ENCODE measurements around the gene RNU2-63P. TPM values are rescaled to one million over a fixed set of nuclear protein-coding genes. Genes with fewer than 3 reads are reported as not detected.

The RNU2-63P gene
- total RNA-seq, 2 experiments from 2014 or later, result 17.9 to 246 TPM

DNA sequence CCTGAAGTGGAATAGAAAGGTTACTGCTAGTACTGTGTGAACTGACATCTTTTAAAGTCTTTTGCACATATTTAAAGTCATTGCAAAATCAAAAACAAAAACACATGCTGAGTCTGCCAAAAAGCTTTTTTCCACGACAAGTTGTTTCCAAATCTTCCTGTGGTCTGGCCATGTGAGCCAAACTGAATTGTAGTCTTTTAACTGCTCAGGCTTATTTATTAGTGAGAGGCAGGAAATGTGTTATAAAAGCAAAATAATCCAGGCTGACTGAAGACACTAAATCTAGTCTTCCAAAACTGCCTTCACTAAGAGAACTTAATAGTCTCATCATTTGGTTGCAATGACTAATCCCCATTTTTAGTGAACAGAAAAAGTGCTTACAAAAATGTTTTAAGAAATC, 36.9 kb upstream of the RNU2-63P start:
- peaks cover 30% of the 10 kb centered on the region for H3K36me3 ChIP-seq (ENCODE audit: insufficient read depth, low read length)
- intact Hi-C loops (cut with micrococcal nuclease; ENCODE audit: unreplicated experiment), result loop anchor here (5.0 kb wide), 1 partner anchor 36 kb away; the partner anchor contains the start of gene RNU2-63P
- no peak overlapping the region for H2AFZ ChIP-seq (ENCODE audit: low read length)
- ChIA-PET POLR2A (no interaction called here), CTCF (ENCODE audit: unreplicated experiment) (no interaction called here)
- DNase-seq (ENCODE audit: low spot score), result no peak
- H3K9me2 ChIP-seq (ENCODE audit: insufficient read depth, low read length), result no peaks in the 10 kb centered on the region
- H3K4me3 ChIP-seq (ENCODE audit: low read depth, low read length, poor library complexity, severe bottlenecking), result no peak overlapping the region
- H3K4me1 ChIP-seq (ENCODE audit: insufficient read depth, low read length, poor library complexity, severe bottlenecking), result peaks cover 27% of the 10 kb centered on the region
- peaks cover 29% of the 10 kb centered on the region for H3K79me2 ChIP-seq (ENCODE audit: insufficient read depth, low read depth, low read length)
- no peaks in the 10 kb centered on the region for H3K9me3 ChIP-seq (ENCODE audit: low read length)
- H3K4me2 ChIP-seq (ENCODE audit: low read length), result peak overlapping the region; percentile 94
- TF ChIP-seq, protein P1, sequence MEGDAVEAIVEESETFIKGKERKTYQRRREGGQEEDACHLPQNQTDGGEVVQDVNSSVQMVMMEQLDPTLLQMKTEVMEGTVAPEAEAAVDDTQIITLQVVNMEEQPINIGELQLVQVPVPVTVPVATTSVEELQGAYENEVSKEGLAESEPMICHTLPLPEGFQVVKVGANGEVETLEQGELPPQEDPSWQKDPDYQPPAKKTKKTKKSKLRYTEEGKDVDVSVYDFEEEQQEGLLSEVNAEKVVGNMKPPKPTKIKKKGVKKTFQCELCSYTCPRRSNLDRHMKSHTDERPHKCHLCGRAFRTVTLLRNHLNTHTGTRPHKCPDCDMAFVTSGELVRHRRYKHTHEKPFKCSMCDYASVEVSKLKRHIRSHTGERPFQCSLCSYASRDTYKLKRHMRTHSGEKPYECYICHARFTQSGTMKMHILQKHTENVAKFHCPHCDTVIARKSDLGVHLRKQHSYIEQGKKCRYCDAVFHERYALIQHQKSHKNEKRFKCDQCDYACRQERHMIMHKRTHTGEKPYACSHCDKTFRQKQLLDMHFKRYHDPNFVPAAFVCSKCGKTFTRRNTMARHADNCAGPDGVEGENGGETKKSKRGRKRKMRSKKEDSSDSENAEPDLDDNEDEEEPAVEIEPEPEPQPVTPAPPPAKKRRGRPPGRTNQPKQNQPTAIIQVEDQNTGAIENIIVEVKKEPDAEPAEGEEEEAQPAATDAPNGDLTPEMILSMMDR (conservative IDR thresholded peaks at IDR 0.05; ENCODE audit: low read length), result no peak
- no peak for TF ChIP-seq EZH2phosphoT487 (IDR thresholded peaks at IDR 0.05; ENCODE audit: borderline replicate concordance, low read depth, low read length)
- H3K27ac ChIP-seq (ENCODE audit: low read depth, low read length, poor library complexity, severe bottlenecking), result no peak overlapping the region
- H4K20me1 ChIP-seq (ENCODE audit: insufficient read depth, low read length), result no peaks in the 10 kb centered on the region; the same call in 1 of the 2 replicates
- no TSS peak for BruUV-seq (replicated peaks)

DNA sequence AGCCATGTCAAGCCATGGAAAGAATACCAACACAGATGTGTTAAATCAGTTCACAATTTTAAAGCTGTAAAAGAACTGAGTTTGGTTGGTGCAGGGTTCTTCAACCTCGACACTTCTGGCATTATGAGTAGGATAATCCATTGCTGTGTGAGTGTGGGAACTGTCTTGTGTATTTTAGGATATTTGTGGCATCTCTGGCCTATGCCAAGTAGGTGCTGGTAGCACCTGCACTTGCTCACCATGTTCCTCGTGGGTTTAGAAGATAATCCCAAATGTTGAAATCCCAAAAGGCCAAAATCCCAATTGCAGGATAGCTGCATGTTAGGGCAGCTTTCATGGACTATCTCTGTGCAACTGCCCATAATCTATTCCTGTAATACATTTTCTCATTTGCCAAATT, 35.4 kb upstream of the RNU2-63P start:
- CTCF ChIA-PET (ENCODE audit: unreplicated experiment), result no interaction called here
- Histone ChIP-seq H3K4me1 (ENCODE audit: insufficient read depth, low read length, poor library complexity, severe bottlenecking) (peaks cover 27% of the 10 kb centered on the region), H2AFZ (ENCODE audit: low read length) (no peak overlapping the region), H3K4me3 (ENCODE audit: low read depth, low read length, poor library complexity, severe bottlenecking) (no peak overlapping the region), H3K9me3 (ENCODE audit: low read length) (no peaks in the 10 kb centered on the region), H3K27ac (ENCODE audit: low read depth, low read length, poor library complexity, severe bottlenecking) (no peak overlapping the region), H3K4me2 (ENCODE audit: low read length) (no peak overlapping the region), H4K20me1 (ENCODE audit: insufficient read depth, low read length) (no peaks in the 10 kb centered on the region; the same call in 1 of the 2 replicates), H3K9me2 (ENCODE audit: insufficient read depth, low read length) (no peaks in the 10 kb centered on the region), H3K79me2 (ENCODE audit: insufficient read depth, low read depth, low read length) (peaks cover 29% of the 10 kb centered on the region), H3K36me3 (ENCODE audit: insufficient read depth, low read length) (peaks cover 30% of the 10 kb centered on the region)
- TF ChIP-seq, protein P1 (conservative IDR thresholded peaks at IDR 0.05; ENCODE audit: low read length), result no peak
- TF ChIP-seq EZH2phosphoT487 (IDR thresholded peaks at IDR 0.05; ENCODE audit: borderline replicate concordance, low read depth, low read length), result no peak
- intact Hi-C loops (cut with micrococcal nuclease; ENCODE audit: unreplicated experiment), result loop anchor here (5.0 kb wide), 1 partner anchor 34 kb away; the partner anchor contains the start of gene RNU2-63P
- BruUV-seq (replicated peaks), result no TSS peak
- DNase-seq (ENCODE audit: low spot score), result no peak
- POLR2A ChIA-PET, result interaction anchor here (0.6 kb wide), 1 partner anchor 12 kb away, joined by 3 read pairs; no protein-coding TSS in a partner anchor

DNA sequence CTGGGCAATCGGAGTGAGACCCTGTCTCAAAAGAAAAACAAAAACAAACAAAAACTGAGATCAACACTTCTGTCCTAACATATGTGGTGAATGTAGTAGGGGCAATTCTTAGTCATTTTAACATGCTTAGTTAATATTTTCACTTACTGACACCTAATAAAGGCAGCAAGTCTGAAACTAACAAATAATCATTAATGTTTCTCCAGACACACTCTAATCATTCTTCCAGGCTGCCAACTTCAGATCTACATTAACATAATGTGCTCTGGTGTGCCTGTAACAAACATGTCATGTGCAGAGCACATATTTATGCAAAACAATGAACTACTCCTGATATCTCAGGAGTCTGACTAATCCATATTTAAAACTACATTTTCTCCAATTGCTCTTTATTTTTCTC, 33.3 kb upstream of the RNU2-63P start:
- TF ChIP-seq EZH2phosphoT487 (IDR thresholded peaks at IDR 0.05; ENCODE audit: borderline replicate concordance, low read depth, low read length), result no peak
- TF ChIP-seq, protein P1 (conservative IDR thresholded peaks at IDR 0.05; ENCODE audit: low read length), result no peak
- H3K4me3 ChIP-seq (ENCODE audit: low read depth, low read length, poor library complexity, severe bottlenecking), result no peak overlapping the region
- no peaks in the 10 kb centered on the region for H3K9me3 ChIP-seq (ENCODE audit: low read length)
- ChIA-PET CTCF (ENCODE audit: unreplicated experiment) (no interaction called here), POLR2A (interaction anchor here (3.6 kb wide), 1 partner anchor 14 kb away, joined by 12 read pairs; no protein-coding TSS in a partner anchor)
- BruUV-seq (replicated peaks), result no TSS peak
- intact Hi-C loops (cut with micrococcal nuclease; ENCODE audit: unreplicated experiment), result loop anchor here (5.0 kb wide), 1 partner anchor 32 kb away; the partner anchor contains the start of gene RNU2-63P
- peaks cover 23% of the 10 kb centered on the region for H3K79me2 ChIP-seq (ENCODE audit: insufficient read depth, low read depth, low read length)
- no peak for DNase-seq (ENCODE audit: low spot score)
- H2AFZ ChIP-seq (ENCODE audit: low read length), result no peak overlapping the region
- peaks cover 30% of the 10 kb centered on the region for H3K36me3 ChIP-seq (ENCODE audit: insufficient read depth, low read length)
- H3K9me2 ChIP-seq (ENCODE audit: insufficient read depth, low read length), result no peaks in the 10 kb centered on the region
- no peaks in the 10 kb centered on the region; the same call in 1 of the 2 replicates for H4K20me1 ChIP-seq (ENCODE audit: insufficient read depth, low read length)
- H3K4me1 ChIP-seq (ENCODE audit: insufficient read depth, low read length, poor library complexity, severe bottlenecking), result peaks cover 18% of the 10 kb centered on the region
- H3K4me2 ChIP-seq (ENCODE audit: low read length), result no peak overlapping the region
- H3K27ac ChIP-seq (ENCODE audit: low read depth, low read length, poor library complexity, severe bottlenecking), result no peak overlapping the region
